Mucosa of rectum (tissue), 2 donors: ENCODE data around the gene DZANK1.
"Not testable (repeated sequence)": the region's sequence is repeated elsewhere in the genome, so short reads cannot be mapped to it uniquely, and the experiment has no call there.

Source experiments
- H3K27ac ChIP-seq, 2 donors: one replicate each; pipeline ENCODE4 v1.7.0; 2013; ENCODE audit warnings: inconsistent platforms in 2 of 2, low read depth in 2 of 2, low read length in 2 of 2
- H3K27me3 ChIP-seq, 2 donors: one replicate each; pipeline ENCODE4 v1.7.0; 2013; ENCODE audit warnings: low read length in 2 of 2; ENCODE audit not compliant: control insufficient read depth in 2 of 2, insufficient read depth in 2 of 2
- H3K36me3 ChIP-seq, 2 donors: one replicate each; pipeline ENCODE4 v1.7.0; 2013; ENCODE audit warnings: low read length in 2 of 2; ENCODE audit not compliant: control insufficient read depth in 2 of 2, insufficient read depth in 2 of 2
- H3K4me1 ChIP-seq, 2 donors: one replicate each; pipeline ENCODE4 v1.7.0; 2013; ENCODE audit warnings: low read length in 2 of 2, mild to moderate bottlenecking in 1 of 2; ENCODE audit not compliant: control insufficient read depth in 2 of 2, insufficient read depth in 2 of 2
- H3K4me3 ChIP-seq, 2 donors: one replicate each; pipeline ENCODE4 v1.7.0; 2013; ENCODE audit warnings: low read length in 2 of 2
- H3K9ac ChIP-seq, 2 donors: one replicate each; pipeline ENCODE4 v1.7.0; 2013; ENCODE audit warnings: low read length in 2 of 2, low read depth in 1 of 2, mild to moderate bottlenecking in 1 of 2
- H3K9me3 ChIP-seq, 2 donors: one replicate each; pipeline ENCODE4 v1.7.0; 2013; ENCODE audit warnings: low read length in 2 of 2; ENCODE audit not compliant: control insufficient read depth in 2 of 2
- donor health status: healthy.
- donor health status: Normal muscosa, but diverticular disease.

DZANK1 gene

DNA sequence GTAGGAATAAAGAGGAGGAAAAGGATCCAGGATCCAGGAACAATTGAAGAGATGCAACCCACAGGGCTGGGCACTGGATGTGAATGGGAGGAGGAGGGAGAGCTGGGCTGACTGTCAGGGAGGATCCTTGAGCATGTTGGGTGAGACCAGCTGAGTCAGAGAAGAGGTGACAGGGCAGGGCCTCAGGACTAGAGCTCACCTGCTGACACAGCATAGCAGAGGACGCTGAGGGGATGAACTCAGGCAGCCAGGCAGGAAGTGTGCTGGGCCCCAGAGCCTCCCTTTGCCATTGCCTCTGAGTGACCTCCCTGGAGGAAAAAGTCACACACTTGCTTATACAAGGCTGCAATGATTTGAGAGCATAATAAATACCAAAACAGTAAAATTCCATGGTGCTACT lies 106.2 kb downstream of the DZANK1 start:
- no peak overlapping the region for H3K9ac ChIP-seq
- no peak overlapping the region for H3K4me3 ChIP-seq
- no peaks in the 10 kb centered on the region for H3K9me3 ChIP-seq
- no peaks in the 10 kb centered on the region for H3K36me3 ChIP-seq
- H3K27me3 ChIP-seq, result no peaks in the 10 kb centered on the region
- no peak overlapping the region for H3K27ac ChIP-seq
- no peaks in the 10 kb centered on the region for H3K4me1 ChIP-seq

DNA sequence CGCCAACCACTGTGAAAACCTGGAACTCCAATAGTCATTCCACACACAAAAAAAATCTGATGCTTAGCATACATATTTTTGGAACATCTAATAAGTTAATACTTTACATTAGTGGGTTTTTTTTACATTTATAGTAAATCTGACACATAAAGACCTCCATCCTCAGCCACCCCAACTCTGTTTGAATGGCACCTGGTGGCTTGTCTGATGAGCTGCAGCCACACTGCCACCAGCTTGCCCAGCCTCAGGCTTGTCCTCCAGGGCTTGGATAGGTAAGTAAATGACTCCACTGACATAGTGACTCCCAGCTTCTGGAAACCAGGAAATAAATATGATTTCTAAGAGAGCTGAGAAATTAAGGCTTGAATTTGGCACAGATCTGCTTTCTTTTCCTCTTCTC lies 107.0 kb downstream of the DZANK1 start:
- H3K9ac ChIP-seq, result no peak overlapping the region
- no peaks in the 10 kb centered on the region for H3K4me1 ChIP-seq
- H3K4me3 ChIP-seq, result no peak overlapping the region
- H3K27me3 ChIP-seq, result no peaks in the 10 kb centered on the region
- H3K9me3 ChIP-seq, result no peaks in the 10 kb centered on the region
- no peak overlapping the region for H3K27ac ChIP-seq
- H3K36me3 ChIP-seq, result no peaks in the 10 kb centered on the region

DNA sequence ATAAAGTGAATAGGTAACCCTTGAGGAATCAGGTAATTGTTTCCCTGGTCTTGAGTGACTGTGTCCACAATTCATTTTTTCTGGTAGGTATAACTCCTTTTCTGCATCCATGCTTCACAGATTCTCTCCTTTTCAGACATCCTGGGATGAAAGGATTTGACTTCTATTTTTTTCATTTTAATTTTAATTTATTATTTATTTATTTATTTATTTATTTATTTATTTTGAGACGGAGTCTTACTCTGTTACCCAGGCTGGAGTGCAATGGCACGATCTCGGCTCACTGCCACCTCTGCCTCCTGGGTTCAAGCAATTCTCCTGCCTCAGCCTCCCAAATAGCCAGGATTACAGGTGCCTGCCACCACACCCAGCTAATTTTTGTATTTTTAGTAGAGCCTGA lies 117.1 kb downstream of the DZANK1 start:
- not testable (repeated sequence) for H3K9me3 ChIP-seq, H3K27ac ChIP-seq, H3K9ac ChIP-seq, H3K4me1 ChIP-seq, H3K4me3 ChIP-seq, H3K27me3 ChIP-seq, H3K36me3 ChIP-seq
